ENCODE results near the gene ARR3.

The ARR3 gene

DNA sequence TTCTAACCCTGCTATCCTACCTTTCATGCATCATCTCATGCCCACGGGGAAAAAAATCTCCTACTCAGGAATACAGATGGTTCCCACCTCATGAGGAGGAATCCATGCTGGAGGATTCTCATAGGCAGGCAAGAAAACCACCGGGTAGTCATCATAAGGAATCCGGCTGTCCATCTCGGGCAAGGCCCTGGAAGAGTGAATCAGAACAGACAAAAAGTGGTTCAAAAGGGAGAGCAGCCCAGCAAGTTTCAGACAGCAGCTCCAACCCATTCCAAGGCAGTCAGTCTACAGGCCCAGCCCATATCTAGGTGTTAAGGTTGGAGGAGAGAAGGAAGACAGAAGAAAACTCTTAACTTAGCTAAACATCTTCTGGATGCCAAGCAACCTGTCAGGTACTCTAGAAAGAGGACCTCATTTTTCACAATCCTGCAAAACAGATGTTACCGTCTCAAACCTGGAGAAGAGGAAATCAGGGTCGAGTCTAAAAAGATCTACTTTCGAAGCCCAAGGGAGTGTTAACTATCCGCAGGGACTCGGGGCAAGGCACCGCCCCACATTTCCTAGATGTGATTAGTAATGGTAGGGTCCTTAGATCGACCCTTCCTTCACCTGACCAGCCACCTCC lies 21.1 kb downstream of the ARR3 start:
- DNase-seq (ENCODE audit: low spot score) (no peak), ATAC-seq (ENCODE audit: low read depth) (no peak)
- Histone ChIP-seq H3K36me3 (ENCODE audit: low read depth) (peaks cover 25% of the 10 kb centered on the region), H3K27ac (ENCODE audit: poor library complexity, severe bottlenecking) (peak overlapping the region; percentile 47), H3K4me3 (ENCODE audit: severe bottlenecking) (peak overlapping the region; percentile 78), H3K9me3 (ENCODE audit: severe bottlenecking) (no peaks in the 10 kb centered on the region), H3K4me1 (ENCODE audit: insufficient read depth, poor library complexity, severe bottlenecking) (no peaks in the 10 kb centered on the region), H3K27me3 (ENCODE audit: insufficient read depth, poor library complexity, severe bottlenecking) (no peaks in the 10 kb centered on the region)
- no peak for TF ChIP-seq CTCF (IDR thresholded peaks at IDR 0.05; ENCODE audit: poor library complexity, severe bottlenecking)

- Histone ChIP-seq H3K9me3 (ENCODE audit: severe bottlenecking) (no peaks in the 10 kb centered on the region), H3K4me3 (ENCODE audit: severe bottlenecking) (peak within 1 kb of the TSS; percentile 78), H3K27ac (ENCODE audit: poor library complexity, severe bottlenecking) (peak within 1 kb of the TSS; percentile 47), H3K27me3 (ENCODE audit: insufficient read depth, poor library complexity, severe bottlenecking) (no peaks in the 10 kb centered on the region), H3K36me3 (ENCODE audit: low read depth) (peaks cover 27% of the 10 kb centered on the region), H3K4me1 (ENCODE audit: insufficient read depth, poor library complexity, severe bottlenecking) (no peaks in the 10 kb centered on the region)
- TF ChIP-seq CTCF (IDR thresholded peaks at IDR 0.05; ENCODE audit: poor library complexity, severe bottlenecking): no peak
- DNase-seq (ENCODE audit: low spot score) (peak; percentile 73), ATAC-seq (ENCODE audit: low read depth) (peak; percentile 96)
Measured at GRCh38 chrX:70289793-70290770, 21.9 kb downstream of the ARR3 start, which contains the start of the genes KIF4A and PDZD11. TSS of gene KIF4A (plus strand) at chrX:70290104. CDS start at chrX:70290459, 355 bp downstream. TSS of gene PDZD11 (minus strand) at chrX:70289927. CDS start at chrX:70289341, 586 bp downstream.

DNA sequence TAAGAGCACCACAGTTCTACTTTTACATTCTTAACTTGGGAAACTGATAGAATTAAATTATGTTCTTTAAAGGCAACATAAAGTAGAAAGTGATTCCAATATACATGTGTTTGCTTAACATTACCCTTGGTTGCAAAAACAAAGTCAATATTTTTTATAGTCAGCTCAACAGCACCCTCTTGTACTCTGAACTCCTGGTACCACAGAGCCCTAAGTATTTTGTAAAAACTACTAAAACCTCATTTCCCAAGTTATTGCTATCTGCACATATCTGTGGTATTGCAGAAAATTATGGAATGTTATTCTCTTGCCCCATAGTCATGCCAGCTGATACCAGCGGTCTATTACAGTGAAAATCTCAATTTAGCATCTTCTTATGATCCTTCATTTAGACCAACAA lies 24.7 kb downstream of the ARR3 start:
- H3K27me3 ChIP-seq (ENCODE audit: insufficient read depth, poor library complexity, severe bottlenecking): no peaks in the 10 kb centered on the region
- H3K4me1 ChIP-seq (ENCODE audit: insufficient read depth, poor library complexity, severe bottlenecking): no peaks in the 10 kb centered on the region
- peaks cover 23% of the 10 kb centered on the region for H3K36me3 ChIP-seq (ENCODE audit: low read depth)
- no peak for DNase-seq (ENCODE audit: low spot score)
- H3K9me3 ChIP-seq (ENCODE audit: severe bottlenecking): no peaks in the 10 kb centered on the region
- no peak overlapping the region for H3K4me3 ChIP-seq (ENCODE audit: severe bottlenecking)
- H3K27ac ChIP-seq (ENCODE audit: poor library complexity, severe bottlenecking): no peak overlapping the region
- no peak for TF ChIP-seq CTCF (IDR thresholded peaks at IDR 0.05; ENCODE audit: poor library complexity, severe bottlenecking)
- ATAC-seq (ENCODE audit: low read depth): no peak

GRCh38 chrX:70293621-70294020 lies 25.5 kb downstream of the ARR3 start:
- no peaks in the 10 kb centered on the region for H3K9me3 ChIP-seq (ENCODE audit: severe bottlenecking)
- H3K4me3 ChIP-seq (ENCODE audit: severe bottlenecking): no peak overlapping the region
- no peak for ATAC-seq (ENCODE audit: low read depth)
- no peaks in the 10 kb centered on the region for H3K4me1 ChIP-seq (ENCODE audit: insufficient read depth, poor library complexity, severe bottlenecking)
- no peak for DNase-seq (ENCODE audit: low spot score)
- H3K36me3 ChIP-seq (ENCODE audit: low read depth): peaks cover 22% of the 10 kb centered on the region
- no peak for TF ChIP-seq CTCF (IDR thresholded peaks at IDR 0.05; ENCODE audit: poor library complexity, severe bottlenecking)
- no peak overlapping the region for H3K27ac ChIP-seq (ENCODE audit: poor library complexity, severe bottlenecking)
- no peaks in the 10 kb centered on the region for H3K27me3 ChIP-seq (ENCODE audit: insufficient read depth, poor library complexity, severe bottlenecking)

Data from RWPE2 (cell line).